Activated CD4-positive, alpha-beta T cell treated with anti-CD3 and anti-CD28 coated beads for 36 hours (primary cell): ENCODE measurements around the gene PCSK1N. TPM values are rescaled to one million over a fixed set of nuclear protein-coding genes. Genes with fewer than 3 reads are reported as not detected.

Experiments used
- ATAC-seq: fragments of 200-7000 bp; cut with Tn5 transposase; one replicate; pipeline ENCODE4 v1.10.0; 2021; ENCODE audit warnings: mild to moderate bottlenecking, moderate library complexity
- CTCF ChIA-PET: fragments of 350-600 bp; sonication (Branson Sonifier 250); formaldehyde crosslinking; loops from one replicate; lab custom pipeline; 2021; ENCODE audit warnings: antibody characterized with exemption; lab: Charles Lee
- POLR2A ChIA-PET: fragments of 350-600 bp; sonication (Branson Sonifier 250); formaldehyde crosslinking; loops from one replicate; lab custom pipeline; 2021; ENCODE audit warnings: antibody characterized with exemption, inconsistent platforms; lab: Charles Lee
- DNase-seq: peaks from one replicate; pipeline ENCODE4 v3.0.0-alpha.2; 2020
- H3K27ac Mint-ChIP-seq: one replicate; pipeline ENCODE4 v1.8.0; 2021; ENCODE audit warnings: mixed read lengths
- H3K27me3 Mint-ChIP-seq: one replicate; pipeline ENCODE4 v1.8.0; 2021; ENCODE audit warnings: mixed read lengths
- H3K36me3 Mint-ChIP-seq: one replicate; pipeline ENCODE4 v1.8.0; 2021; ENCODE audit warnings: low read depth, mixed read lengths
- H3K4me1 Mint-ChIP-seq: one replicate; pipeline ENCODE4 v1.8.0; 2021; ENCODE audit warnings: mixed read lengths
- H3K4me3 Mint-ChIP-seq: one replicate; pipeline ENCODE4 v1.8.0; 2021; ENCODE audit warnings: mild to moderate bottlenecking, moderate library complexity, mixed read lengths
- H3K9me3 Mint-ChIP-seq: one replicate; pipeline ENCODE4 v1.8.0; 2021; ENCODE audit warnings: low read depth, mixed read lengths
- intact Hi-C, 2 experiments: fragments of 100-400 bp; cut with DNase I in 1 of 2; cut with micrococcal nuclease in 1 of 2; formaldehyde crosslinking; loops; one replicate each; pipeline versions ENCODE4 v1.14.2 to v1.15.1; 2022 to 2024; cut with DNase I, micrococcal nuclease
- total RNA-seq, 2 experiments: library from RNA; stranded (reverse); gene quantifications; one replicate each; pipeline ENCODE4 v1.2.3, GENCODE V29; 2021

Gene PCSK1N
- total RNA-seq, 2 experiments from 2014 or later, result 1.3 TPM

DNA sequence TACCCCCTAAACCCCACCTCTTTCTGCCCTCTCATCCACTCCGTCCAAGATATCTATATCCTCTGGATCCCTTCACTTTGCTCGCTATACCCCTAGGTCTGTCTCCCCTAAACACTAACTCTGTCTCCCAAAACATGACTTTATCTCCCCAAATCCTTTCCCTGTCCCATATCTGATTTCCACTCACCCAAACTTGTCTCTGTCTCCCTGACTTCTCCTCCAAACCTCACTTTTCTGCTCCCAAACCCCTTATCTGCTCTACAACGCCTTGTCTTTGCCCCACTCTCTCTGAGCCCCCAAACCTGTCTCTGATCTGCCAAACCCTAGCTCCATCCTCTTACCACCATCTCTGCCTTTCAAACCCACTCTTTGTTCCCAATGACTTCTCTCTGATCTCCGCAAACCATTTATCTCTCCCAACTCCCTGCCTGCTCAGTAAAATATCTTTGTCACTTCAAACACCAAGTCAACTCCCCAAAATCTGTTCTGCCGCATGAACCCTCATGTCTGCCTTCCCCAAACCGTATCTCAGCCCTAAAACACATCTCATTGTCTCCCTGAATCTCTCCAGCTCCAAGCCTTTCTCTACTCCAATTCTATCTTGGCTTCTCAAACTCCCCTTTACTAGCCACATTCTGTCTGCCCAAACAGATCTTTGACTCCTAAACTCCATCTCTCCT, 48.4 kb downstream of the PCSK1N start:
- POLR2A ChIA-PET, result no interaction called here

DNA sequence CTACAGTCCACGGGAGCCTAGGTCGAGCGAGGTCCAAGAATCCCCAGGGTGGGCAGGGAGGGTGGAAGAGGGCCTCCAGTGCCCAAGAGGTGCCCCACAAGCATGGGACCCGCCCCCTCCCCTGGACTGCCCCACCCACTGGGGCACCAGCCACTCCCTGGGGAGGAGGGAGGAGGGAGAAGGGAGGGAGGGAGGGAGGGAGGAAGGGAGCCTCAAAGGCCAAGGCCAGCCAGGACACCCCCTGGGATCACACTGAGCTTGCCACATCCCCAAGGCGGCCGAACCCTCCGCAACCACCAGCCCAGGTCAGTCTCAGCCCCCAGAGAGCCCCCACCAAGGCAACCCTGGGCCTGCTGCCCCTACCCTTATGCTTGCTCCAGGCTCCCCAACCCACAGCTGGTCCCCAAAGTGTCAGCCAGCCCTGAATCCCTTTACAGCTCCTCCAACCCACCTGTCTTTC, 49.0 kb downstream of the PCSK1N start, which contains the start of gene GATA1:
TSS of gene GATA1 (plus strand) at position 250 of the 460 bp plus-strand sequence. CDS start 4,520 bp downstream, outside the sequence.
- peaks cover 8% of the 10 kb centered on the region for H3K4me1 Mint-ChIP-seq
- POLR2A ChIA-PET, result no interaction called here

More for the DNA sequence above, 48.4 kb downstream of the PCSK1N start:
- Mint-ChIP-seq H3K36me3 (no peaks in the 10 kb centered on the region), H3K4me3 (no peak overlapping the region), H3K9me3 (no peaks in the 10 kb centered on the region), H3K27ac (no peak overlapping the region), H3K27me3 (peaks cover 7% of the 10 kb centered on the region), H3K4me1 (peaks cover 8% of the 10 kb centered on the region)
- no peak for ATAC-seq
- intact Hi-C loops, result no loop called here
- CTCF ChIA-PET, result no interaction called here
- no peak for DNase-seq

DNA sequence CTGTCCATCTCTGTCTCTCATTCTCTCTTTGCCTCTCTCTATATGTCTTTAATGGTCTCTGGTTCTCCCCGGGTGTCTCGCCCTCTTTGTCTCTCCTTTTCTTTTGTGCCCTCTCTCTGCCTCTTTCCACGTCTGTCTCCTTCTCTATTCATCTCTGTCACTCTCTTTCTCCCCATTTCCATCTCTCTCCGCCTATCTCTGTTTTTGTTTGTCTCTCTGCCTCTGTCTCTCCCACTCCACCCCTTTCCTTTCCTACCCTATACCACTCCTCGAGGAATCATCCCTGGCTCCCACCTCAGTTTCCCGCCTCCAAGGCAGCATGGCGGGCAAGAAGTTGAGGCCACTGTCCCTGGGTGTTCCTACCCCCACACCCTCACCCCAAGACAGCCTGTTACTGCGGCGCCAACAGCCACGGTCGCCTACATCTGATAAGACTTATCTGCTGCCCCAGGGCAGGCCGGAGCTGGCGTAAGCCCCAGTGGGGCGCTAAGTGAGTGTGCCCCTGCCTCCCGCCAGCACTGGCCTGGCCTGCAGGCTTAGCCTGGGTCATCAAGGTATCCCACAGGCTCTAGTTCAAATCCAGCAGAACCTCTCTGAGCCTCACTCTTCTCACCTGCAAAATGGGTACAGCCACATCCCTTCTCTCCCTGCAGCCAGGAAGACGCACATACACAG, 49.7 kb downstream of the PCSK1N start:
- Mint-ChIP-seq H3K27me3 (peaks cover 7% of the 10 kb centered on the region), H3K27ac (no peak overlapping the region), H3K4me1 (peaks cover 8% of the 10 kb centered on the region), H3K9me3 (no peaks in the 10 kb centered on the region), H3K36me3 (no peaks in the 10 kb centered on the region), H3K4me3 (no peak overlapping the region)
- ChIA-PET CTCF (no interaction called here), POLR2A (no interaction called here)
- ATAC-seq, result no peak
- DNase-seq, result no peak
- intact Hi-C loops, result no loop called here

More for the DNA sequence above, 49.0 kb downstream of the PCSK1N start, which contains the start of gene GATA1:
- Mint-ChIP-seq H3K27me3 (peaks cover 7% of the 10 kb centered on the region), H3K9me3 (no peaks in the 10 kb centered on the region), H3K36me3 (no peaks in the 10 kb centered on the region), H3K27ac (no peak within 1 kb of the TSS), H3K4me3 (no peak within 1 kb of the TSS)
- ATAC-seq (no peak), DNase-seq (no peak)
- CTCF ChIA-PET, result no interaction called here
- intact Hi-C loops, result no loop called here

DNA sequence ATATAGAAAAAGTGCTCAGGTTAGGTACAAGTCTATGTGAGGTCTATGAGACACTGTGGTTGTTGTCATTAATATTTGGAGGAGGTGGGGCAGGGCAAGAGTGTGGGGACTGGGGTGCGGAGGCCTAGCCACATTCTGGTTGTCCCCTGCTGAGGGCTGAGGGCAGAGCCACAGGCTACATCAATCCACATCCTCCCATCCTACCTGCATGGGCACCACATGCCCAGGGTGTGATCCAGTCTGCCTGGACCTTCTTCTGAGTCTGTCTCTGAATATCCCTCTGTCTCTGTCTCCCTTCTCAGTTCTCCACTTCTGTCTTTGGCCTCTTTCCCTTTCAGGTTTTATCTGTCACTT, 50.2 kb downstream of the PCSK1N start:
- H3K27me3 Mint-ChIP-seq, result peaks cover 7% of the 10 kb centered on the region
- H3K36me3 Mint-ChIP-seq, result no peaks in the 10 kb centered on the region
- intact Hi-C loops, result no loop called here
- DNase-seq (no peak), ATAC-seq (no peak)
- ChIA-PET POLR2A (no interaction called here), CTCF (interaction anchor here (0.6 kb wide), 1 partner anchor 68 kb away, joined by 3 read pairs; no protein-coding TSS in a partner anchor)
- H3K4me1 Mint-ChIP-seq, result peaks cover 8% of the 10 kb centered on the region
- no peak overlapping the region for H3K27ac Mint-ChIP-seq
- H3K9me3 Mint-ChIP-seq, result no peaks in the 10 kb centered on the region
- H3K4me3 Mint-ChIP-seq, result no peak overlapping the region

DNA sequence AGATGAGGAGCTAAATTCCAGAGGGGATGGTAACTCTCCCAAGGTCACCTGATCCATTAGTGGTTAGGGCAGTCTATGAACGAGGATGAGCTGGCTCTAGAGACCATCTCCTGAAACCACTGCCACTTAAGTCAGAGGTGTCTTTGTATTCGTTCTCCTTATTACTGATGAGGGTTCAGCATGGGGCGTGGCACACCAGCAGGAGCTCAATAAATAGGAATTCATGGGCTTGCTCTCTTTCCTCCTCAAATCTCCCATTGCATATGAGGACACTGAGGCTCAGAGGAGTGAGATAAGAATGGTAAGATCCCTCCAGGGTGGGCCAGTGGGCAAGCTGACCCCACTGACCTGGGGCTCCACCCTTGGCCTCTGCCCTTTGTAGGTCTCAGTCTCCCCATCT, 50.7 kb downstream of the PCSK1N start:
- CTCF ChIA-PET, result interaction anchor here (0.6 kb wide), 1 partner anchor 68 kb away, joined by 3 read pairs; no protein-coding TSS in a partner anchor
- POLR2A ChIA-PET, result no interaction called here
- intact Hi-C loops, result no loop called here
- no peak overlapping the region for H3K27ac Mint-ChIP-seq
- no peaks in the 10 kb centered on the region for H3K36me3 Mint-ChIP-seq
- H3K4me1 Mint-ChIP-seq, result peaks cover 6% of the 10 kb centered on the region
- no peak overlapping the region for H3K4me3 Mint-ChIP-seq
- ATAC-seq (no peak), DNase-seq (no peak)
- peaks cover 7% of the 10 kb centered on the region for H3K27me3 Mint-ChIP-seq
- H3K9me3 Mint-ChIP-seq, result no peaks in the 10 kb centered on the region

DNA sequence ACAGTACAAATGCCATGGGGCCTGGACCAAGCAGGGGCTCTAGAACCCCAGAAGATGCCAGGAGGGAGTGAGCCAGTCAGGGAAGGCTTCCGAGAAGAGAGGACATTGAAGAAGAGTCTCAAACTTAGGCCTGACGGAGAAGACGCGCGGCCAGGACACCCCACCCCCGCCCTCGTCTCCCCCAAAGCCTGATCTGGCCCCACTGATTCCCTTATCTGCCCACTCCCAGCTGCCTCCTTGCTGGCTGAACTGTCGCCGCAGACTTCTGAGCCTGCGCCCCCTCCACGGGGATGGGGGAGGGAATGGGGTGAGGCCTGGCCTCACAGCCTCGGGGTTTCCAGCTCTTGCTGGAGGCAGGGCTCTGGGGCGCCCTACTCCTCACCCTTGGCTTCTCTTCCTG, 52.6 kb downstream of the PCSK1N start:
- ChIA-PET POLR2A (no interaction called here), CTCF (no interaction called here)
- H3K27ac Mint-ChIP-seq, result no peak overlapping the region
- DNase-seq (no peak), ATAC-seq (no peak)
- intact Hi-C loops, result no loop called here
- H3K9me3 Mint-ChIP-seq, result no peaks in the 10 kb centered on the region
- peaks cover 5% of the 10 kb centered on the region for H3K27me3 Mint-ChIP-seq
- H3K4me3 Mint-ChIP-seq, result no peak overlapping the region
- H3K36me3 Mint-ChIP-seq, result no peaks in the 10 kb centered on the region
- H3K4me1 Mint-ChIP-seq, result no peaks in the 10 kb centered on the region

DNA sequence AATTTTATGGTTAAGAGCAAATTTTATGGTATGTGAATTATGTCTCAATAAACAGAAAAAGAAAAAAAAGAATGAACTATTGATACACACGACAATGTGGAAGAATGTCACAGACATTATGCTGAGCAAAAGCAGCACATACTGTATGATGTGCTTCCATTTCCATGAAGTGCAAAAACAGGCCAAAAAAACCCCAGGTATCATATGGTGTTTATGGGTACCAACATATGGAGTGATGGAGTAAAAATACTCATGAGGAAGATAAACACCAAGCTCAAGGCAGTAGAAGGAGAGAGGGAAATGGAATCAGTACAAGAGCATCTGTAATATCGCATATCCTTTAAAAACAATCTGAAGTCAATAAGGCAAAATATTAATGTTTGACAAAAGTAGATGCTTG, 53.2 kb downstream of the PCSK1N start:
- Mint-ChIP-seq H3K36me3 (no peaks in the 10 kb centered on the region), H3K27ac (no peak overlapping the region), H3K9me3 (no peaks in the 10 kb centered on the region), H3K4me1 (no peaks in the 10 kb centered on the region), H3K27me3 (peaks cover 3% of the 10 kb centered on the region), H3K4me3 (no peak overlapping the region)
- ATAC-seq (no peak), DNase-seq (no peak)
- POLR2A ChIA-PET, result no interaction called here
- CTCF ChIA-PET, result no interaction called here
- intact Hi-C loops, result no loop called here

DNA sequence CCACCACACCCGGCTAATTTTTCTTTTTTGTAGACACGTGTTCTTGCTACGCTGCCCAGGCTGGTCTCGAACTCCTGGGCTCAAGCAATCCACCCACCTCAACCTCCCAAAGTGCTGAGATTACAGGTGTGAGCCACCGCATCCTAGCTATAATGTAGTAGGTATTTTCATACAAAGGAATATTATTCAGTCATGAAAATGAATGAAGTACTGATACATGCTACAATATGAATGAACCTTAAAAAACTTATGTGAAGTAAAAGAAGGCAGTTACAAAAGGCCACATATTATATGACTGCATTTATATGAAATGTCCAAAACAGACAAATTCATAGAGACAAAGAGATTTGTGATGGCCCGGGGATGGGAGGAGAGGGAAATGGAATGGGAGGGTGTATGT, 53.7 kb downstream of the PCSK1N start:
- Mint-ChIP-seq H3K9me3 (no peaks in the 10 kb centered on the region), H3K4me1 (no peaks in the 10 kb centered on the region), H3K27me3 (no peaks in the 10 kb centered on the region), H3K4me3 (no peak overlapping the region), H3K27ac (no peak overlapping the region), H3K36me3 (no peaks in the 10 kb centered on the region)
- POLR2A ChIA-PET, result no interaction called here
- ATAC-seq, result no peak
- CTCF ChIA-PET, result no interaction called here
- no peak for DNase-seq
- intact Hi-C loops, result no loop called here

Other genes starting within 250 kb of the PCSK1N start
- 10 to 100 TPM; 27.2 to 39.4 TPM for gene WDR13, start 238.1 kb downstream of the PCSK1N start, total RNA-seq
- gene WAS, start 151.8 kb downstream of the PCSK1N start, total RNA-seq, result 100 to 1,000 TPM in 1 of 2 experiments, 10 to 100 TPM in 1; 85.9 to 102 TPM
- 10 to 100 TPM; 30.8 to 31.7 TPM for gene SUV39H1, start 138.9 kb downstream of the PCSK1N start, total RNA-seq
- not detected for gene GLOD5, start 73.9 kb downstream of the PCSK1N start, total RNA-seq
- gene GATA1, start 49.0 kb downstream of the PCSK1N start, total RNA-seq, result not detected
- 10 to 100 TPM; 59.2 to 69.7 TPM for gene HDAC6, start 33.5 kb downstream of the PCSK1N start, total RNA-seq
- not detected for gene ERAS, start 9.1 kb downstream of the PCSK1N start, total RNA-seq
- gene TIMM17B, start 62.2 kb upstream of the PCSK1N start, total RNA-seq, result 10 to 100 TPM; 54.2 to 58.9 TPM
- 10 to 100 TPM; 73.4 to 75.3 TPM for gene PQBP1, start 62.3 kb upstream of the PCSK1N start, total RNA-seq
- 10 to 100 TPM; 19.7 to 20.3 TPM for gene SLC35A2, start 76.0 kb upstream of the PCSK1N start, total RNA-seq
- 100 to 1,000 TPM; 320 TPM for gene PIM2, start 83.4 kb upstream of the PCSK1N start, total RNA-seq
- 10 to 100 TPM; 68.0 to 98.1 TPM for gene OTUD5, start 122.0 kb upstream of the PCSK1N start, total RNA-seq
- 1 to 10 TPM; 2.5 to 2.8 TPM for gene KCND1, start 136.2 kb upstream of the PCSK1N start, total RNA-seq
- 10 to 100 TPM; 57.8 to 63.3 TPM for gene GRIPAP1, start 166.7 kb upstream of the PCSK1N start, total RNA-seq
- 10 to 100 TPM; 27.1 to 27.5 TPM for gene TFE3, start 207.7 kb upstream of the PCSK1N start, total RNA-seq
- gene CCDC120, start 223.4 kb upstream of the PCSK1N start, total RNA-seq, result 1 to 10 TPM; 3.1 to 3.6 TPM
- gene PRAF2, start 238.4 kb upstream of the PCSK1N start, total RNA-seq, result 10 to 100 TPM in 1 of 2 experiments, 1 to 10 TPM in 1; 9.1 to 11.5 TPM
- gene WDR45, start 244.3 kb upstream of the PCSK1N start, total RNA-seq, result 10 to 100 TPM; 22.4 to 23.9 TPM